ENCODE data around the gene AKR1B1.

DNA sequence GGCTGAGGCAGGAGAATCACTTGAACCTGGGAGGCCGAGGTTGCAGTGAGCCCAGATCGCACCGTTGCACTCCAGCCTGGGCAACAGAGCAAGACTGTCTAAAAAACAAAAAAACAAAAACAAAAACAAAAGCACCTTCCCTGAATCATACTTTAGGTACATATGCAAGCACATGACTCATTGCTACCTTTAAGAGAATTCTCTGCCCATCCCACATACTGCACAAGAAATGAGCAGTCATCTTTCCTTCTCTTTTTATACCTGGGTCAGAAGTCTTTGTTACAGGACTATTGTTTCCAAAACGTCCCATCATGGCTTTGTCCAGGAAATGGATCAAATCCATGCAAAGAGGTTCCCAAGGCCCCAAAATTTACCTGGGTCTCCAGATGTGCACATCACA is 47.0 kb upstream of the AKR1B1 start:
- no peak for TF ChIP-seq NFATC3 (CRISPR knock-in tag; IDR thresholded peaks at IDR 0.05)
- TF ChIP-seq ZNF574 (CRISPR knock-in tag; IDR thresholded peaks at IDR 0.05): no peak
- no peak for TF ChIP-seq CTCF (CRISPR knock-in tag; IDR thresholded peaks at IDR 0.05)
- no peak for TF ChIP-seq NCOA1 (CRISPR knock-in tag; IDR thresholded peaks at IDR 0.05)
- TF ChIP-seq MTA1 (CRISPR knock-in tag; IDR thresholded peaks at IDR 0.05; ENCODE audit: borderline replicate concordance): no peak
- TF ChIP-seq, protein P1, sequence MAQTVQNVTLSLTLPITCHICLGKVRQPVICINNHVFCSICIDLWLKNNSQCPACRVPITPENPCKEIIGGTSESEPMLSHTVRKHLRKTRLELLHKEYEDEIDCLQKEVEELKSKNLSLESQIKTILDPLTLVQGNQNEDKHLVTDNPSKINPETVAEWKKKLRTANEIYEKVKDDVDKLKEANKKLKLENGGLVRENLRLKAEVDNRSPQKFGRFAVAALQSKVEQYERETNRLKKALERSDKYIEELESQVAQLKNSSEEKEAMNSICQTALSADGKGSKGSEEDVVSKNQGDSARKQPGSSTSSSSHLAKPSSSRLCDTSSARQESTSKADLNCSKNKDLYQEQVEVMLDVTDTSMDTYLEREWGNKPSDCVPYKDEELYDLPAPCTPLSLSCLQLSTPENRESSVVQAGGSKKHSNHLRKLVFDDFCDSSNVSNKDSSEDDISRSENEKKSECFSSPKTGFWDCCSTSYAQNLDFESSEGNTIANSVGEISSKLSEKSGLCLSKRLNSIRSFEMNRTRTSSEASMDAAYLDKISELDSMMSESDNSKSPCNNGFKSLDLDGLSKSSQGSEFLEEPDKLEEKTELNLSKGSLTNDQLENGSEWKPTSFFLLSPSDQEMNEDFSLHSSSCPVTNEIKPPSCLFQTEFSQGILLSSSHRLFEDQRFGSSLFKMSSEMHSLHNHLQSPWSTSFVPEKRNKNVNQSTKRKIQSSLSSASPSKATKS (CRISPR knock-in tag; IDR thresholded peaks at IDR 0.05): no peak
- TF ChIP-seq NR2F6 (IDR thresholded peaks at IDR 0.05): no peak
- no peak for TF ChIP-seq NR2F6 (CRISPR knock-in tag; IDR thresholded peaks at IDR 0.05)

Measured in HepG2 (cell line).